Upper lobe of left lung (tissue), 4 donors: ENCODE measurements around the gene ATP4B.

Source experiments
- EP300 ChIP-seq, 4 donors: sonication (generic); formaldehyde crosslinking; IDR thresholded peaks; one replicate each; pipeline ENCODE4 v1.5.1; 2017; ENCODE audit warnings: antibody characterized with exemption in 4 of 4, control low read depth in 2 of 4
- POLR2A ChIP-seq, 4 donors: fragments of 450-650 bp; IDR thresholded peaks; one replicate each; pipeline ENCODE4 v1.5.1; 2016 to 2017; ENCODE audit warnings: antibody characterized with exemption in 4 of 4, mild to moderate bottlenecking in 2 of 4
- POLR2AphosphoS5 ChIP-seq, 2 donors: sonication (generic); formaldehyde crosslinking; IDR thresholded peaks; one replicate each; pipeline ENCODE4 v1.5.1; 2017; ENCODE audit warnings: antibody characterized with exemption in 2 of 2
- TF ChIP-seq, protein P1 (sequence below), 6 experiments: fragments of 450-650 bp in 4 of 6; fragments of 200-600 bp in 2 of 6; sonication (generic) in 2 of 6; IDR thresholded peaks; one replicate each; pipeline ENCODE4 v1.5.1; 2016 to 2019; ENCODE audit warnings: antibody characterized with exemption in 6 of 6

DNA sequence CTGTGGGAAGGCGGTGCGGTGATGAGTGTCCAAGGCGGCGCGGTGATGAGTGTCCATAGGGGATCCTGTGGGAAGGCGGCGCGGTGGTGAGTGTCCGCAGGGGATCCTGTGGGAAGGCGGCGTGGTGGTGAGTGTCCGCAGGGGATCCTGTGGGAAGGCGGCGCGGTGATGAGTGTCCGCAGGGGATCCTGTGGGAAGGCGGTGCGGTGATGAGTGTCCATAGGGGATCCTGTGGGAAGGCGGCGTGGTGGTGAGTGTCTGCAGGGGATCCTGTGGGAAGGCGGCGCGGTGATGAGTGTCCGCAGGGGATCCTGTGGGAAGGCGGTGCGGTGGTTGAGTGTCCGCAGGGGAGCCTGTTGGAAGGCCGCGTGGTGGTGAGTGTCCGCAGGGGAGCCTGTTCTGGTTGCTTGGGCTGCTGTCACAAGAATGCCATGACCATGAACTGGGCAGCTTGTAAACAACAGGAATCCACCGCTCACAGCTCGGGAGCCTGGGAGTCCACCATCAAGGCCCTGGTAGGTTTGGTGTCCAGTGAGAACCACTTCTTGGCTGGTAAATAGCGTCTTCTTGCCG, 52.0 kb downstream of the ATP4B start:
- no peak for TF ChIP-seq POLR2A (IDR thresholded peaks at IDR 0.05)
- no peak for TF ChIP-seq POLR2AphosphoS5 (IDR thresholded peaks at IDR 0.05)
- TF ChIP-seq, protein P1, sequence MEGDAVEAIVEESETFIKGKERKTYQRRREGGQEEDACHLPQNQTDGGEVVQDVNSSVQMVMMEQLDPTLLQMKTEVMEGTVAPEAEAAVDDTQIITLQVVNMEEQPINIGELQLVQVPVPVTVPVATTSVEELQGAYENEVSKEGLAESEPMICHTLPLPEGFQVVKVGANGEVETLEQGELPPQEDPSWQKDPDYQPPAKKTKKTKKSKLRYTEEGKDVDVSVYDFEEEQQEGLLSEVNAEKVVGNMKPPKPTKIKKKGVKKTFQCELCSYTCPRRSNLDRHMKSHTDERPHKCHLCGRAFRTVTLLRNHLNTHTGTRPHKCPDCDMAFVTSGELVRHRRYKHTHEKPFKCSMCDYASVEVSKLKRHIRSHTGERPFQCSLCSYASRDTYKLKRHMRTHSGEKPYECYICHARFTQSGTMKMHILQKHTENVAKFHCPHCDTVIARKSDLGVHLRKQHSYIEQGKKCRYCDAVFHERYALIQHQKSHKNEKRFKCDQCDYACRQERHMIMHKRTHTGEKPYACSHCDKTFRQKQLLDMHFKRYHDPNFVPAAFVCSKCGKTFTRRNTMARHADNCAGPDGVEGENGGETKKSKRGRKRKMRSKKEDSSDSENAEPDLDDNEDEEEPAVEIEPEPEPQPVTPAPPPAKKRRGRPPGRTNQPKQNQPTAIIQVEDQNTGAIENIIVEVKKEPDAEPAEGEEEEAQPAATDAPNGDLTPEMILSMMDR (IDR thresholded peaks at IDR 0.05), result no peak
- TF ChIP-seq EP300 (IDR thresholded peaks at IDR 0.05), result no peak
